ENCODE measurements around the gene SBDS.
"Not testable (repeated sequence)": the region's sequence is repeated elsewhere in the genome, so short reads cannot be mapped to it uniquely, and the experiment has no call there.

Gene SBDS

DNA sequence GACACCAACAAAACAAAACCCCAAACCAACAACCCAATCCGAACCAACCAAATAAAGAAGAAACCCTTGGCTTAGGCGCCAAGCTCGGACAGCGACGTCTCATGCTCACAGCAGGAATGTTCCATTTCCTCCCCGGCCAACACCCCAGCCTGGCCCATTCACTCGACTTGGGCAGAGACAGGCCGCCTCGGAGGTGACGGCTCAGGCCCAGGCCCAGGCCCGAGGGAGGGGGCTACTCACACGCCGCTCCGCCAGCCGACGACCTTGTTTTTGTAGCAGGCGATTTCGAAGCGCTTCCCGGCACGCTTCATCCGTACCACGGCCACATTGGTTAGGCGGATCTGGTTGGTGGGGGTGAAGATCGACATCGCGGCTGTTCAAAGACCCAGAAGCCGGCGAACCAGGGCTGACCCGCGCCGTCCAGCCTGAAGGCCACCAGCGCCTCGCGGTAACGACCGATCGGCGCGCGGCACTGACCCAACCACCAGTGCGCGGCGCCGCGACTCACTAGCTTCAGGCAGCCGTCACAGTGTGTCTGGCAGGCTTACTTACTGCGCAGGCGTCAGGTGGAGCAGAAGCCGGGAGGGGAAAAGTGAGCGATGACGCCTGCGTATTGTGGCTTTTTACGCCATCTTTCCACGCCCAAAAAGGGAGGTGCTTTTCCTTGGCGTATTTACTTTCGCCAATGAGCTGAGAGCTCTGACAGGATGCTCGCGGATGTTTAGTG is at the start of gene SBDS:
Gene SBDS (minus strand): TSS at position 537 of the 727 bp plus-strand sequence. CDS start 169 bp downstream, at position 368.
- DNase-seq (ENCODE audit: low read depth in 2 of 2): peak; percentile 82 to 85

- not testable (repeated sequence) for DNase-seq (ENCODE audit: low read depth in 2 of 2)
Observed at GRCh38 chr7:67043559-67043930, 48.2 kb upstream of the SBDS start.

DNA sequence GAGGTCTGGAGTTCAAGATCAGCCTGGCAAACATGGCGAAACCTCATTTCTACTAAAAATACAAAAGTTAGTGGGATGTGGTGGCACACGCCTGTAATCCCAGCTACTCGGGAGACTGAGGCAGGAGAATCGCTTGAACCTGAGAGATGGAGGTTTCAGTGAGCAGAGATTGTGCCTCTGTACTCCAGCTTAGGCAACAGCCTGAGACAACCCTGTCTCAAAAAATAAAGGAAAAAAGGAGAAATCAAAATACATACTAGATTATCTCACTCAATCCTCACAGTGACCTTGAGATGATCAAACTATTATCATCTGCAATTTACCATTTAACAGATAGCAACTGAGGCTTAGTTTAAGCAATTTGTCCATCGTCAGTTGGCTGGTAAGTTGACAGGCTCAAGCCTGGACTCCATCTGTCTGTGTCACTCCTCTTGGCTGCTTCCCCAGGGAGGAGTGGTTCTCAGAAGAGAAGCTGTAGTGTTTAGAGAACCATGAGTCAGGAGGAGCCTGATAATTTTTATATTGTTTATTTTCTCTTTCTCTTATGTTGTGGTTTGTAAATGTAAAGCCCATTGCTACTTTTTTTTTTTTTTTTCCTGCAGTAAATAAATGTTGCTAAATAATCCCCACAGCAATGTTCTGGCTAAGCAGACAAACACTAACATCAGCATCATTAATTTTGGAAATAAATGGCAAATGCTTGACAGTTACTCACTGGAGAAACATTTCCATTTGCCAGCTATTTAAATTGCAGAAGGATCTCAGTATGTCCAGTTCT is 47.6 kb upstream of the SBDS start:
- not testable (repeated sequence) for DNase-seq (ENCODE audit: low read depth in 2 of 2)

- DNase-seq (ENCODE audit: low read depth in 2 of 2): not testable (repeated sequence)
Observed at GRCh38 chr7:67040832-67041231, 45.4 kb upstream of the SBDS start.

GRCh38 chr7:67036432-67037395 is 41.3 kb upstream of the SBDS start:
- not testable (repeated sequence) for DNase-seq (ENCODE audit: low read depth in 2 of 2)

GRCh38 chr7:67033251-67033650 is 37.9 kb upstream of the SBDS start:
- no peak for DNase-seq (ENCODE audit: low read depth in 2 of 2)

GRCh38 chr7:67031685-67032084 is 36.3 kb upstream of the SBDS start:
- DNase-seq (ENCODE audit: low read depth in 2 of 2): not testable (repeated sequence)

- DNase-seq (ENCODE audit: low read depth in 2 of 2): not testable (repeated sequence)
Observed at GRCh38 chr7:67025459-67025858, 30.1 kb upstream of the SBDS start.

- no peak for DNase-seq (ENCODE audit: low read depth in 2 of 2)
Observed at GRCh38 chr7:67022511-67022910, 27.1 kb upstream of the SBDS start.

- DNase-seq (ENCODE audit: low read depth in 2 of 2): no peak
Observed at GRCh38 chr7:67021260-67021659, 25.9 kb upstream of the SBDS start.

DNA sequence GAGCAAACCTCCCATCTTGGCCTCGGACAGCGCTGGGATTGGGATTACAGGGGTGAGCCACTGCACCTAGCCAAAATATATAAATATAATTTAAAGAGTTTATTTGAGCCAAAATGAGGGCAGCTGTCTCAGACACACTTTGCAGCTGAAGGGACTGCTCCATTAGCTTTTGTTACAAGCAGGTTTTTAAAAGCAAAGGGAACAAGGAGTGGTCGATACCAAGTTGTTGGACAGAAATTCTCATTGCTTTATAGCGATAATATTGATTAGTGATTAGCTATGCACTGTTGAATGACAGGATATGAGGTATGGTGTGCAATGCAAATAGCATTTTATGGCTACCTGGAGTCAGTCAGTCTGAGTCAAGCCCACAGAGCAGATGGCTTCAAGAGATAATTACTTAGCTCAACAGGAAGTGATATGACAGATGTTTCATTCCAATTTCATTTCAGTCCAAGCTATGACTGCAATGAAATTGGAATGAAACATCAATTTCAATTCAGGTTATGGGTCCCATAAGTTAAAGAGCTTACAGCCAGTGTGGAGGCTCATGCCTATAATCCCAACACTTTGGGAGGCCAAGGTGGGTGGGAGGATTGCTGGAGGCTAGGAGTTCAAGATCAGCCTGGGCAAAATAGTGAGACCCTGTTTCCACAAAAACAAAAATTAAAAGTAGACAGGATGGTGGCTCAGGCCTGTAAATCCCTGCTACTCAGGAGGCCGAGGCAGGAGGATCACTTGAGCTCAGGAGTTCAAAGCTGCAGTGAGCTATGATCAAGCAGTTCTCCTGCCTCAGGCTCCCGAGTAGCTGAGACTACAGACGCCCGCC is 24.4 kb upstream of the SBDS start:
- DNase-seq (ENCODE audit: low read depth in 2 of 2): no peak

- DNase-seq (ENCODE audit: low read depth in 2 of 2): no peak
Observed at GRCh38 chr7:67018940-67019339, 23.6 kb upstream of the SBDS start.

DNA sequence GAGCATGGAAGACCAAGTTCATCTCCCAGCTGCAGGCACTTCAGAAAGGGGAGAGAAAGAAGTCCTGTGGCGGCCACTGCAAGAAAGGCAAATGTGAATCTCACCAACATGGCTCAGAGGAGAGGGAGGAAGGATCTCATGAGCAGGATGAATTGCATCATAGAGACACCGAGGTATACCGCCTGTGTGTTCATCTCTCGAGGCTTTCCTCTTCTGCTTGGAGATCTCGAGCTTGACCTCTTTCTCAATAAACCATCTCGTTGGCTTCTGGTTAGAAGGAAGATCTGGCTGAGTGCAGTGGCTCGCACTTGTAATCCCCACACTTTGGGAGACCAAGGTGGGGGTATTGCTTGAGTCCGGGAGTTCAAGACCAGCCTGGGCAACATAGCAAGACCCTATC is 22.6 kb upstream of the SBDS start:
- not testable (repeated sequence) for DNase-seq (ENCODE audit: low read depth in 2 of 2)

- DNase-seq (ENCODE audit: low read depth in 2 of 2): not testable (repeated sequence)
Observed at GRCh38 chr7:67014076-67014622, 18.8 kb upstream of the SBDS start.

DNA sequence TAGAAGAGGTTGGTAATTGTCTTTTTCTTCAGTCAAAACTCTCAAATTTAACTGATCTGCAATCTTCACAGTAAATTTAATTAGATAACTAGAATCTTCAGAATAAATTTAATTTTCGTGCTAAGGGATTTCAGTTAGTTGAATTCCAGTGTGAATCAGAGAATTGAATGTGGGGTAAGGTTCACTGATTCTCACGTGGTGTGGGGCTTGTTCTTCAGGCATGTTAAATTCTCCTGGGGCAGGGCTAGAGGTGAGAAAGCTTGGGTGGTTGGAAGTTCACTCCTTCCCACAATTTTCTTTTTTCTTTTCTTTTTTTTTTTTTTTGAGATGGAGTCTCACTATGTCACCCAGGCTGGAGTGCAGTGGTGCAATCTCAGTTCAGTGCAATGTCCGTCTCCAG is 14.3 kb upstream of the SBDS start:
- DNase-seq (ENCODE audit: low read depth in 2 of 2): not testable (repeated sequence)

- no peak for DNase-seq (ENCODE audit: low read depth in 2 of 2)
Observed at GRCh38 chr7:67008260-67008659, 12.9 kb upstream of the SBDS start.

DNA sequence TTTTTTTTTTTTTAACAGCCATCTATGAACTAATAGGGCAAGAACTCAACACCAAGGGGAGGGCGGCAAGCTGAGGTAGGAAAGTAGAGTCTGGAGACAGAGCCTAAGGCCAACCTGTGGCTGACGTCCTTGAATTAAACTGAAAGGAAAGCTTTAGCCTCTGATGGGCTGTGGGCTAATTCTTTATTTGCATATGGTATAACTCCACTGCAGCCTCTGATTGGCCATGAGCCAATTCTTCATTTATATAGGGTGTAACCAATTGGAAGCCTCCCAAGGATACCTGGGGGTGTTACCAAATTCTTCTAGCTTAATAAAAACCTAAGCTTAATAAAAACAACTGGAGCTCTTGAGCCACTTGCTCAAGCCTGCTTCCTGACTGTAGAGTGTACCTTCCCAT is 11.6 kb upstream of the SBDS start:
- no peak for DNase-seq (ENCODE audit: low read depth in 2 of 2)

GRCh38 chr7:67004145-67004544 is 8.8 kb upstream of the SBDS start:
- DNase-seq (ENCODE audit: low read depth in 2 of 2): not testable (repeated sequence)

GRCh38 chr7:67000601-67001258 is 5.3 kb upstream of the SBDS start:
- DNase-seq (ENCODE audit: low read depth in 2 of 2): not testable (repeated sequence)

Data from activated CD4-positive, alpha-beta T cell treated with anti-CD3 and anti-CD28 coated beads for 24 hours (primary cell).